Epithelial cell of esophagus (primary cell): ENCODE data around the gene CLEC7A.

Experiments
- DNase-seq: peaks from one replicate; pipeline ENCODE4 v3.0.0; 2010; ENCODE audit warnings: low read depth
- H3K4me3 ChIP-seq: 2 replicates; pipeline ENCODE4 v1.5.1; 2011; ENCODE audit warnings: mild to moderate bottlenecking, low read length, control low read depth
- CTCF ChIP-seq: IDR thresholded peaks from 2 replicates; pipeline ENCODE4 v1.5.1; 2011; ENCODE audit warnings: low read depth, mild to moderate bottlenecking, low read length, control low read depth, inconsistent platforms; ENCODE audit not compliant: insufficient read depth; ENCODE audit errors: missing control alignments

The CLEC7A gene

GRCh38 chr12:10084733-10085132 lies 45.3 kb downstream of the CLEC7A start:
- H3K4me3 ChIP-seq = no peak overlapping the region
- DNase-seq = no peak
- TF ChIP-seq CTCF = no peak

- TF ChIP-seq CTCF = no peak
- no peak overlapping the region for H3K4me3 ChIP-seq
- DNase-seq = no peak
These were observed 47.7 kb downstream of the CLEC7A start for GRCh38 chr12:10082117-10082874.

GRCh38 chr12:10075451-10075850 lies 54.5 kb downstream of the CLEC7A start:
- TF ChIP-seq CTCF = no peak
- no peak overlapping the region for H3K4me3 ChIP-seq
- no peak for DNase-seq

- no peak for TF ChIP-seq CTCF
- DNase-seq = peak; percentile 76
- H3K4me3 ChIP-seq = no peak overlapping the region
These were observed 56.7 kb downstream of the CLEC7A start for GRCh38 chr12:10073261-10073660.

GRCh38 chr12:10072131-10072530 lies 57.9 kb downstream of the CLEC7A start:
- DNase-seq = no peak
- no peak for TF ChIP-seq CTCF
- no peak overlapping the region for H3K4me3 ChIP-seq

- H3K4me3 ChIP-seq = no peak overlapping the region
- no peak for TF ChIP-seq CTCF
- no peak for DNase-seq
These were observed 59.6 kb downstream of the CLEC7A start for GRCh38 chr12:10070380-10070779.

GRCh38 chr12:10069976-10070375 lies 60.0 kb downstream of the CLEC7A start:
- TF ChIP-seq CTCF = no peak
- H3K4me3 ChIP-seq = no peak overlapping the region
- DNase-seq = no peak
